Testis (tissue), 2 donors: ENCODE measurements around the gene SMIM22.

Experiments used
- POLR2A ChIP-seq: fragments of 450-650 bp; IDR thresholded peaks from one replicate; pipeline ENCODE4 v1.6.1; 2017; ENCODE audit warnings: antibody characterized with exemption, mild to moderate bottlenecking, moderate library complexity
- TF ChIP-seq, protein P1 (sequence below), 3 experiments: fragments of 450-650 bp in 2 of 3; fragments of 200-600 bp in 1 of 3; sonication (generic) in 1 of 3; IDR thresholded peaks; one replicate each; pipeline ENCODE4 v1.5.1; 2016 to 2019; ENCODE audit warnings: antibody characterized with exemption in 3 of 3, mild to moderate bottlenecking in 2 of 3, moderate library complexity in 1 of 3

DNA sequence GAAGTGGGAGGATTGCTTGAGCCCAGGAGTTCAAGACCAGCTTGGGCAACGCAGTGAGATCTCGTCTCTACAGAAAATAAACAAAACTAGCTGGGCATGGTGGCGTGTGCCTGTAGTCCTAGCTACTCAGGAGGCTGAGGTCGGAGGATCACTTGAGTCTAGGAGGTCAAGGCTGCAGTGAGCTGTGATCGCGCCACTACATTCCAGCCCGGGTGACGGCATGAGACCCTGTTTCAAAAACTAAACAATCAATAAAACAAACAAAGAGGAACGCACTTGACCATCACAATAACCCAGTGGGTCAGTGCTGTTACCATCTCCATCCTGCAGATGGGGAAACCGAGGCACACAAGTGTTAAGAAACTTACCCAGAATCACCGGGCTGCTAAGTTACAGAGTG is 41.9 kb upstream of the SMIM22 start:
- TF ChIP-seq, protein P1, sequence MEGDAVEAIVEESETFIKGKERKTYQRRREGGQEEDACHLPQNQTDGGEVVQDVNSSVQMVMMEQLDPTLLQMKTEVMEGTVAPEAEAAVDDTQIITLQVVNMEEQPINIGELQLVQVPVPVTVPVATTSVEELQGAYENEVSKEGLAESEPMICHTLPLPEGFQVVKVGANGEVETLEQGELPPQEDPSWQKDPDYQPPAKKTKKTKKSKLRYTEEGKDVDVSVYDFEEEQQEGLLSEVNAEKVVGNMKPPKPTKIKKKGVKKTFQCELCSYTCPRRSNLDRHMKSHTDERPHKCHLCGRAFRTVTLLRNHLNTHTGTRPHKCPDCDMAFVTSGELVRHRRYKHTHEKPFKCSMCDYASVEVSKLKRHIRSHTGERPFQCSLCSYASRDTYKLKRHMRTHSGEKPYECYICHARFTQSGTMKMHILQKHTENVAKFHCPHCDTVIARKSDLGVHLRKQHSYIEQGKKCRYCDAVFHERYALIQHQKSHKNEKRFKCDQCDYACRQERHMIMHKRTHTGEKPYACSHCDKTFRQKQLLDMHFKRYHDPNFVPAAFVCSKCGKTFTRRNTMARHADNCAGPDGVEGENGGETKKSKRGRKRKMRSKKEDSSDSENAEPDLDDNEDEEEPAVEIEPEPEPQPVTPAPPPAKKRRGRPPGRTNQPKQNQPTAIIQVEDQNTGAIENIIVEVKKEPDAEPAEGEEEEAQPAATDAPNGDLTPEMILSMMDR (IDR thresholded peaks at IDR 0.05): no peak
- TF ChIP-seq POLR2A: no peak
